ENCODE results near the gene SUCNR1. TPM values are rescaled to one million over a fixed set of nuclear protein-coding genes. Genes with fewer than 3 reads are reported as not detected.

Gene SUCNR1
- total RNA-seq, 2 donors from 2014 or later = 0.05 to 0.42 TPM

GRCh38 chr3:151933234-151933853 is 59.9 kb downstream of the SUCNR1 start:
- Histone ChIP-seq H3K36me3 (no peaks in the 10 kb centered on the region), H3K27ac (no peak overlapping the region), H3K9me3 (no peaks in the 10 kb centered on the region), H3K27me3 (no peaks in the 10 kb centered on the region), H3K4me3 (no peak overlapping the region), H3K9ac (ENCODE audit: low read depth in 2 of 2, low read length in 2 of 2) (no peak overlapping the region), H3K4me1 (no peaks in the 10 kb centered on the region)
- no peak for DNase-seq
- TF ChIP-seq CTCF (IDR thresholded peaks at IDR 0.05) = no peak
- intact Hi-C loops (cut with DNase I) = no loop called here

Other genes with a start within 250 kb of the SUCNR1 start
- not detected for gene AADACL2, start 139.7 kb upstream of the SUCNR1 start, total RNA-seq
- under 1 TPM in 1 of 2 donors, not detected in 1; 0.15 TPM for gene AADAC, start 59.5 kb upstream of the SUCNR1 start, total RNA-seq

Measured in colonic mucosa (tissue), 4 donors.